Measurements from ENCODE around the gene TREML4. TPM values are rescaled to one million over a fixed set of nuclear protein-coding genes. Genes with fewer than 3 reads are reported as not detected.

TREML4 gene
- total and polyA plus RNA-seq, 10 donors: 0.44 to 2.2 TPM; not detected in 8

- DNase-seq: no peak
- H3K9me3 ChIP-seq: peaks cover 0 to 14% (median 3%) of the 10 kb centered on the region in 8 donors
- H3K4me1 ChIP-seq: peaks cover 0 to 30% (median 9%) of the 10 kb centered on the region in 6 donors
- H3K36me3 ChIP-seq: no peaks in the 10 kb centered on the region
- H3K27ac ChIP-seq: no peak overlapping the region
- peaks cover 0 to 9% (median 0%) of the 10 kb centered on the region in 7 donors for H3K27me3 ChIP-seq (replicated peaks in 1 of 7)
- no peak overlapping the region for H3K4me3 ChIP-seq
- intact Hi-C loops (cut with DNase I; ENCODE audit: low total_unique reads): no loop called here
- TF ChIP-seq CTCF (IDR thresholded peaks at IDR 0.05 in 8 of 11, conservative IDR thresholded peaks at IDR 0.05 in 3 of 11): no peak
- TF ChIP-seq POLR2A (IDR thresholded peaks at IDR 0.05): no peak
- TF ChIP-seq POLR2AphosphoS5 (IDR thresholded peaks at IDR 0.05): no peak
Measured at GRCh38 chr6:41255110-41255509, 27.0 kb downstream of the TREML4 start.

GRCh38 chr6:41255638-41256246 is 27.6 kb downstream of the TREML4 start:
- H3K4me1 ChIP-seq: peaks cover 0 to 30% (median 9%) of the 10 kb centered on the region in 6 donors
- TF ChIP-seq POLR2A (IDR thresholded peaks at IDR 0.05): no peak
- no peak for TF ChIP-seq POLR2AphosphoS5 (IDR thresholded peaks at IDR 0.05)
- TF ChIP-seq CTCF (IDR thresholded peaks at IDR 0.05 in 8 of 11, conservative IDR thresholded peaks at IDR 0.05 in 3 of 11): no peak
- H3K4me3 ChIP-seq: no peak overlapping the region
- DNase-seq: no peak
- 57 to 76% (median 73%) methylated on average over 4 to 5 of the region's 5 CpGs for WGBS, 5 donors
- H3K27ac ChIP-seq: no peak overlapping the region
- H3K27me3 ChIP-seq (replicated peaks in 1 of 7): peaks cover 0 to 3% (median 0%) of the 10 kb centered on the region in 7 donors
- H3K9me3 ChIP-seq: peaks cover 0 to 20% (median 9%) of the 10 kb centered on the region in 8 donors
- no peaks in the 10 kb centered on the region for H3K36me3 ChIP-seq
- intact Hi-C loops (cut with DNase I; ENCODE audit: low total_unique reads): no loop called here

- peaks cover 0 to 27% (median 15%) of the 10 kb centered on the region in 8 donors for H3K9me3 ChIP-seq
- intact Hi-C loops (cut with DNase I; ENCODE audit: low total_unique reads): no loop called here
- H3K27ac ChIP-seq: no peak overlapping the region
- no peak for DNase-seq
- TF ChIP-seq CTCF (IDR thresholded peaks at IDR 0.05 in 8 of 11, conservative IDR thresholded peaks at IDR 0.05 in 3 of 11) (no peak), POLR2AphosphoS5 (IDR thresholded peaks at IDR 0.05) (no peak), POLR2A (IDR thresholded peaks at IDR 0.05) (no peak)
- H3K4me1 ChIP-seq: peaks cover 0 to 30% (median 9%) of the 10 kb centered on the region in 6 donors
- H3K4me3 ChIP-seq: no peak overlapping the region
- WGBS, 5 donors: 67 to 100% (median 97%) methylated on average over 1 of the region's 1 CpG
- H3K36me3 ChIP-seq: no peaks in the 10 kb centered on the region
- H3K27me3 ChIP-seq (replicated peaks in 1 of 7): peaks cover 0 to 3% (median 0%) of the 10 kb centered on the region in 7 donors
Measured at GRCh38 chr6:41256383-41256782, 28.2 kb downstream of the TREML4 start.

GRCh38 chr6:41257369-41258195 is 29.4 kb downstream of the TREML4 start:
- Histone ChIP-seq H3K27ac (peak overlapping the region in 3 of 8 donors; percentile 1 to 25 (median 21)), H3K4me3 (no peak overlapping the region), H3K27me3 (replicated peaks in 1 of 7) (no peaks in the 10 kb centered on the region), H3K4me1 (peaks cover 0 to 30% (median 9%) of the 10 kb centered on the region in 6 donors), H3K9me3 (peaks cover 0 to 39% (median 27%) of the 10 kb centered on the region in 8 donors), H3K36me3 (no peaks in the 10 kb centered on the region)
- no peak for DNase-seq
- TF ChIP-seq POLR2AphosphoS5 (IDR thresholded peaks at IDR 0.05): no peak
- no peak for TF ChIP-seq CTCF (IDR thresholded peaks at IDR 0.05 in 8 of 11, conservative IDR thresholded peaks at IDR 0.05 in 3 of 11)
- TF ChIP-seq POLR2A (IDR thresholded peaks at IDR 0.05): no peak
- intact Hi-C loops (cut with DNase I; ENCODE audit: low total_unique reads): no loop called here
- WGBS, 5 donors: 51 to 77% (median 65%) methylated on average over 2 of the region's 2 CpGs
